K562 (cell line): ENCODE measurements around the gene MOB3B. TPM values are rescaled to one million over a fixed set of nuclear protein-coding genes. Genes with fewer than 3 reads are reported as not detected.

Experiments used
- GATAD2A ChIP-seq: fragments of 450-650 bp; IDR thresholded peaks from 2 replicates; pipeline ENCODE4 v1.6.1; 2017
- HOMEZ ChIP-seq: fragments of 250-450 bp; sonication (Bioruptor Pico); IDR thresholded peaks from 2 replicates; pipeline ENCODE4 v1.4.0; 2020; ENCODE audit warnings: mild to moderate bottlenecking, moderate library complexity
- polyA plus RNA-seq, 8 experiments: library from polyadenylated mRNA; depleted of rRNA in 4 of 8; stranded (reverse) in 5 of 8; unstranded in 3 of 8; fragments of >200 nt; fragmentation: Nextera tagmentation in 2 of 8; fragmentation: Illumina TruSeq in 1 of 8; extraction: Ambion mirVana in 2 of 8; extraction: Trizol in 1 of 8; gene quantifications; 2 replicates each; pipeline versions ENCODE4 v1.2.1 to v1.2.3, GENCODE V29; 2011 to 2014; ENCODE audit warnings: inconsistent platforms in 1 of 8, missing spikeins in 1 of 8
- total RNA-seq, 7 experiments: library from RNA; depleted of rRNA in 6 of 7; stranded (reverse); fragments of >200 nt in 6 of 7; fragmentation: Illumina TruSeq in 2 of 7; extraction: Trizol in 2 of 7; gene quantifications; 2 replicates each; pipeline versions ENCODE4 v1.2.1 to v1.2.3, GENCODE V29; 2011 to 2021; ENCODE audit warnings: low replicate concordance in 1 of 7
- TF ChIP-seq, protein P1 (sequence below), 3 experiments: fragments of 200-800 bp in 1 of 3; fragments of 250-450 bp in 1 of 3; fragments of 450-650 bp in 1 of 3; sonication (Bioruptor Pico) in 1 of 3; sonication (Bioruptor generic) in 1 of 3; formaldehyde crosslinking in 1 of 3; IDR thresholded peaks; 2 replicates each; pipeline versions ENCODE4 v1.6.1 to v1.8.0; 2016 to 2022; ENCODE audit warnings: mild to moderate bottlenecking in 2 of 3, missing genetic modification characterization in 2 of 3, missing compliant biosample characterization in 1 of 3, moderate library complexity in 1 of 3

MOB3B gene
- total and polyA plus RNA-seq, 9 of the 15 experiments (the other 6 are each of a cell fraction or from before 2014, with no cell fraction given): 3.6 to 12.8 (median 7.2) TPM

GRCh38 chr9:27453860-27454553 is 75.6 kb downstream of the MOB3B start (continued):
- TF ChIP-seq HOMEZ (no peak), GATAD2A (no peak)
- TF ChIP-seq, protein P1, sequence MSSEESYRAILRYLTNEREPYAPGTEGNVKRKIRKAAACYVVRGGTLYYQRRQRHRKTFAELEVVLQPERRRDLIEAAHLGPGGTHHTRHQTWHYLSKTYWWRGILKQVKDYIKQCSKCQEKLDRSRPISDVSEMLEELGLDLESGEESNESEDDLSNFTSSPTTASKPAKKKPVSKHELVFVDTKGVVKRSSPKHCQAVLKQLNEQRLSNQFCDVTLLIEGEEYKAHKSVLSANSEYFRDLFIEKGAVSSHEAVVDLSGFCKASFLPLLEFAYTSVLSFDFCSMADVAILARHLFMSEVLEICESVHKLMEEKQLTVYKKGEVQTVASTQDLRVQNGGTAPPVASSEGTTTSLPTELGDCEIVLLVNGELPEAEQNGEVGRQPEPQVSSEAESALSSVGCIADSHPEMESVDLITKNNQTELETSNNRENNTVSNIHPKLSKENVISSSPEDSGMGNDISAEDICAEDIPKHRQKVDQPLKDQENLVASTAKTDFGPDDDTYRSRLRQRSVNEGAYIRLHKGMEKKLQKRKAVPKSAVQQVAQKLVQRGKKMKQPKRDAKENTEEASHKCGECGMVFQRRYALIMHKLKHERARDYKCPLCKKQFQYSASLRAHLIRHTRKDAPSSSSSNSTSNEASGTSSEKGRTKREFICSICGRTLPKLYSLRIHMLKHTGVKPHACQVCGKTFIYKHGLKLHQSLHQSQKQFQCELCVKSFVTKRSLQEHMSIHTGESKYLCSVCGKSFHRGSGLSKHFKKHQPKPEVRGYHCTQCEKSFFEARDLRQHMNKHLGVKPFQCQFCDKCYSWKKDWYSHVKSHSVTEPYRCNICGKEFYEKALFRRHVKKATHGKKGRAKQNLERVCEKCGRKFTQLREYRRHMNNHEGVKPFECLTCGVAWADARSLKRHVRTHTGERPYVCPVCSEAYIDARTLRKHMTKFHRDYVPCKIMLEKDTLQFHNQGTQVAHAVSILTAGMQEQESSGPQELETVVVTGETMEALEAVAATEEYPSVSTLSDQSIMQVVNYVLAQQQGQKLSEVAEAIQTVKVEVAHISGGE (CRISPR knock-in tag; IDR thresholded peaks at IDR 0.05): no peak
